LNCaP clone FGC (cell line): ENCODE results near the gene PEX11G.
A peak's percentile ranks its signal among the peaks of the same experiment; 100 is the strongest.

ENCODE experiments used
- DNase-seq: peaks from one replicate; pipeline ENCODE4 v3.0.0-alpha.2; 2011; ENCODE audit warnings: low read depth
- H3K4me3 ChIP-seq: 2 replicates; pipeline ENCODE4 v1.5.1; 2011; ENCODE audit warnings: mild to moderate bottlenecking, low read depth, low read length, control low read depth
- TF ChIP-seq, protein P1 (sequence below): IDR thresholded peaks from 2 replicates; pipeline ENCODE4 v1.5.1; 2012; ENCODE audit warnings: mild to moderate bottlenecking; ENCODE audit not compliant: control insufficient read depth, insufficient read depth; ENCODE audit errors: extremely low read depth

Gene PEX11G

DNA sequence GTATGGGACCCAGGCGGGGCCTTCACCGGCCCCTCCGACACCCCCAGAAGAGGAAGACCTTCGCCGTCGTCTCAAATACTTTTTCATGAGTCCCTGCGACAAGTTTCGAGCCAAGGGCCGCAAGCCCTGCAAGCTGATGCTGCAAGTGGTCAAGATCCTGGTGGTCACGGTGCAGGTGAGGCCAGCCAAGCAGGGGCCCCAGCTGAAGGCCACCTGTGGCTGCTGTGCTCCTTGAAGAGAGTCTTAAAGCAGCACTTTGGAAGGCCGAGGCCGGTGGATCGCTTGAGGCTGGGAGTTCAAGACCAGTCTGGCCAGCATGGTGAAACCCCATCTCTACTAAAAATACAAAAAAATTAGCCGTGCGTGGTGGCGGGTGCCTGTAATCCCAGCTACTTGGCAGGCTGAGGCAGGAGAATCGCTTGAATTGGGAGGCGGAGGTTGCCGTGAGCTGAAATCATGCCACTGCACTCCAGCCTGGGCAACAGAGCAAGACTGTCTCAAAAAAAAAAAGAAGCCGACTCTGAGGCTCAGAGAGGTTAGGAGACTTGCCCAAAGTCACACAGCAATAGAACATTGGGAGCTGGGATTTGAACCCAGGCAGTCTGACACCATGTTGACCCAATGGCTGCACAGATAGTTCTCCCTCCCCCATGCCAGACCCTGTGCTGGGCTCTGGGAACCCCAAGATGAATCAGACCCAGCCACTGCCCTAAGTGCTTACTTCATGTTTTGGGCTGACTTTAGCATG, 36.3 kb upstream of the PEX11G start:
- no peak overlapping the region for H3K4me3 ChIP-seq
- TF ChIP-seq, protein P1, sequence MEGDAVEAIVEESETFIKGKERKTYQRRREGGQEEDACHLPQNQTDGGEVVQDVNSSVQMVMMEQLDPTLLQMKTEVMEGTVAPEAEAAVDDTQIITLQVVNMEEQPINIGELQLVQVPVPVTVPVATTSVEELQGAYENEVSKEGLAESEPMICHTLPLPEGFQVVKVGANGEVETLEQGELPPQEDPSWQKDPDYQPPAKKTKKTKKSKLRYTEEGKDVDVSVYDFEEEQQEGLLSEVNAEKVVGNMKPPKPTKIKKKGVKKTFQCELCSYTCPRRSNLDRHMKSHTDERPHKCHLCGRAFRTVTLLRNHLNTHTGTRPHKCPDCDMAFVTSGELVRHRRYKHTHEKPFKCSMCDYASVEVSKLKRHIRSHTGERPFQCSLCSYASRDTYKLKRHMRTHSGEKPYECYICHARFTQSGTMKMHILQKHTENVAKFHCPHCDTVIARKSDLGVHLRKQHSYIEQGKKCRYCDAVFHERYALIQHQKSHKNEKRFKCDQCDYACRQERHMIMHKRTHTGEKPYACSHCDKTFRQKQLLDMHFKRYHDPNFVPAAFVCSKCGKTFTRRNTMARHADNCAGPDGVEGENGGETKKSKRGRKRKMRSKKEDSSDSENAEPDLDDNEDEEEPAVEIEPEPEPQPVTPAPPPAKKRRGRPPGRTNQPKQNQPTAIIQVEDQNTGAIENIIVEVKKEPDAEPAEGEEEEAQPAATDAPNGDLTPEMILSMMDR: no peak
- DNase-seq: no peak

DNA sequence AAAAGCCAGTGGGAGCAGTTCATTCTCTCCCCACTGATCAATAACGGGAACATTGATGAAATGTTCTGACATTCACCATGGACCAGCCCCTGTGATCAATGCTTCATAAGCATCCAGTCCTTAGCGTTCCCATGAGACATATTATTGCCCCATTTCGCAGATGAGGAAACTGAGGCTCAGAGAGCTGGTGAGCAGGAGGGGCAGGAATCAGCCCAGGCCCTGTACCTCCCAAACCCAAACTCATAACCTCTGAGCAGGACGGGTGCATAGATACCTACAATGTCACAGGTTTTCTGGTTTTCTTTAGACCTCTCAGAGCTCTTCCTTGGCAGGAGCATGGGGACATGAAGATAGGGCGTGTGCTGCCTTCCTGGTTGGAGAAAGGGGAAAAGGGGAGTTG, 35.7 kb upstream of the PEX11G start:
- no peak for DNase-seq
- TF ChIP-seq, protein P1: no peak

DNA sequence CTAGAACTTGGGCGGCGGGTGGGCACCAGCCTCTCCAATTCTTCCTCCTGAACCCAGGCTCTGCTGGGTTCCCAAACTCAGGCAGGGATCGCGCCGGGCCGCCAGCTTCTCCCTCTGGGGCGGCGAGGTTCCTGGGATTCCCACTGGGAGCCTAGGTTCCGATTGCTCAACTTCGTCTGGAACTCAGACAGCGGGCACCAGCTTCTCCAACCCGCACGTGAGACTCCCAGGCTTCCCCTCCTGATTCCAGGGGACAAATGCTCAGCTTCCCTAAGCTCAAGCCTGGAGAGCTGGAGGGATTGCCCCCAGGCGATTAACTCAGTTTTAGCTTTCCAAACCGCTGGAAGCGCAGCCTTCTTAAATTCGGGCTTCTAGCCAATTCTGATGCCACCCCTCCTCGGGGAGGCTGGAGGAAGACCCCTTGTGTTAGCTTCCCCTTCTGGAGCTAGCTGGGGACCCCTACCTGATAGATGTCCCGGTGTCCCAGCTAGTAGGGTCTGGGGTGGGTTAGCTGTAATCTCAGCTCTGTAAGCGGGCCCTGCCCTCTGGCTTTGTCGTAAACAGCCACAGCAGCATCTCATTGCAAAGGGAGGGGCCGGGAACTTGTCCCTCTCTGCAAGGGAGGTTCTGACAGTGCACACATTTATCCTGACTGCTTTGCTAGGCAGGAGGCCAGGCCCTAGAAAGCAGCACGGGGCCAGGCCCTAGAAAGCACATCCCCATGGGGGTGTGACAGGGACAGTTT, 34.3 kb upstream of the PEX11G start:
- TF ChIP-seq, protein P1: no peak

More for the DNA sequence above, 35.7 kb upstream of the PEX11G start:
- no peak overlapping the region for H3K4me3 ChIP-seq

DNA sequence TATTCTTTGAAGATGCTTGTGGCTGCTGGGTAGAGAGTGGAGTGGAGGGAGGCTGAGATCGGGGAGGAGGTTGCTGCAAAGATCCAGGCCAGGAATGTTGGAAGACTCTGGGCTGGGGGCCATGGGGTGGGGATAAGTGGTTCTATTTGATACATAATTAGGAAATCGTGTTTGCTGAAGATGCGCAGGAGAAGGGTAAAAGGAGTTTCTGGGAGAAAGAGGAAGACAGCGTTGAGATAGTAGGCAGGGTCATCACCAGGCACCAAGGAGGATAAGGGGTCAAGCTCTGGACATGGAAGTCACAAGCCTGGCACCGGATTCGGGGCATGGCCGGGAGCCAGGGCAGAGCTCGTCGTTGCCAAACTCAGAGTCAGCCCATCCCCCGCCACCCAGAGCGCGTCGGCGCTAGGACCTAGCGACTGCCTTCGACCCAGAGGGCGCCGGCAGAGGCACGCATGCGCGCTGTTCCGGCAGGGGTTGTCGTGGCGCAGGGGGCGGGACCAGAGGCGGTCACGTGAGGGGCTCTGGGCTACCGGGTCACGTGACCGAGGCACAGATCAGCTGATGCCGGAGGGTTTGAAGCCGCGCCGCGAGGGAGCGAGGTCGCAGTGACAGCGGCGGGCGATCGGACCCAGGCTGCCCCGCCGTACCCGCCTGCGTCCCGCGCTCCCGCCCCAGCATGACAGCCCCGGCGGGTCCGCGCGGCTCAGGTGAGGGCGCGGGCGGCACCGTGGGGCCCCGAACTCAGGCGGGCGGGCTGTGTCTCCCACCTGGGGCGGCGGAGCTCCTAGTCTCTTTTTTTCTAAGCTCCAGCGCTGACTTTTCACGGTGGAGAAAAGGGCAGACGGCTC, 33.5 kb upstream of the PEX11G start, which contains the start of gene MCOLN1:
Gene MCOLN1, plus strand, starts transcription at position 553 of the 851 bp plus-strand sequence. Its CDS starts 127 bp downstream, at position 680.
- peak within 1 kb of the TSS; percentile 87 for H3K4me3 ChIP-seq
- DNase-seq: peak; percentile 79
- TF ChIP-seq, protein P1: no peak

More for the DNA sequence above, 34.3 kb upstream of the PEX11G start:
- H3K4me3 ChIP-seq: peak overlapping the region; percentile 87
- DNase-seq: no peak

DNA sequence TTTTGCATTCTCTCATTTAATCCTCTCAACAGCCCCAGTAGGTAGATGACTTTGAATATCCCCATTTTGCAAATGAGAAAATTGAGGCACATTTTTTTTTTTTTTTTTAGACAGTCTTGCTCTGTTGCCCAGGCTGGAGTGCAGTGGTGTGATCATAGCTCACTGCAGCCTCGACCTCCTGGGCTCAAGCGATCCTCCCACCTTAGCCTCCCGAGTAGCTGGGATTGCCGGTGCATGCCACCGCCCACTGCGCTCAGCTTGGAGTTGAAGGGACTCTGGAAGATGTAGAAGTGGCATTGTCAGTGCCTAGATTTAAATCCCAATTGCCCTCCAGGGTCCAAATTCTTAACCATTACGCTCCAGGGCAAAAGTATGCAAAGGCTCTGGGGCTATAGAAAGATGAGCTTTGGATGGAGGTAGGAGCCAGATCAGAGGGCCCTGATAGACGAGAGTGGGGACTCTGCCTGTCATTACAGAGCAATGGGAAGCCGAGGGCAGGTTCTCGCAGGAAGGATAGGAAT, 32.8 kb upstream of the PEX11G start:
- H3K4me3 ChIP-seq: no peak overlapping the region; the same call in 1 of the 2 replicates
- no peak for DNase-seq
- TF ChIP-seq, protein P1: no peak
